Measurements from ENCODE around the gene SEBOX. TPM values are rescaled to one million over a fixed set of nuclear protein-coding genes. Genes with fewer than 3 reads are reported as not detected.

SEBOX gene
- total RNA-seq, 4 donors from 2014 or later, result not detected

- H3K4me3 ChIP-seq, result no peak overlapping the region
- peaks cover 16 to 19% of the 10 kb centered on the region in 2 donors for H3K4me1 ChIP-seq
- H3K27me3 ChIP-seq, result no peaks in the 10 kb centered on the region
- H3K27ac ChIP-seq, result no peak overlapping the region
- ATAC-seq, result no peak
- intact Hi-C loops (cut with DNase I; ENCODE audit: low total_unique reads) (no loop called here), in situ Hi-C loops (cut with MboI; ENCODE audit: low sequenced_read_pairs in 4 of 4) (no loop called here)
- H3K9me3 ChIP-seq, result no peaks in the 10 kb centered on the region
- H3K36me3 ChIP-seq, result no peaks in the 10 kb centered on the region
- no peak for TF ChIP-seq POLR2A (IDR thresholded peaks at IDR 0.05)
- TF ChIP-seq CTCF (IDR thresholded peaks at IDR 0.05 in 4 of 5, conservative IDR thresholded peaks at IDR 0.05 in 1 of 5), result no peak
- no peak for DNase-seq
These were observed 48.9 kb downstream of the SEBOX start for GRCh38 chr17:28315846-28316705.

GRCh38 chr17:28313841-28314240 lies 51.2 kb downstream of the SEBOX start:
- ATAC-seq (no peak), DNase-seq (no peak)
- in situ Hi-C loops (cut with MboI; ENCODE audit: low sequenced_read_pairs in 4 of 4) (no loop called here), intact Hi-C loops (cut with DNase I; ENCODE audit: low total_unique reads) (no loop called here)
- Histone ChIP-seq H3K36me3 (no peaks in the 10 kb centered on the region), H3K27me3 (no peaks in the 10 kb centered on the region), H3K4me1 (peaks cover 6 to 8% of the 10 kb centered on the region in 2 donors), H3K9me3 (no peaks in the 10 kb centered on the region), H3K4me3 (no peak overlapping the region), H3K27ac (no peak overlapping the region)
- TF ChIP-seq POLR2A (IDR thresholded peaks at IDR 0.05), result no peak
- no peak for TF ChIP-seq CTCF (IDR thresholded peaks at IDR 0.05 in 4 of 5, conservative IDR thresholded peaks at IDR 0.05 in 1 of 5)

Small RNAs within 50 kb of the gene (microRNA-seq; reads per million reads assigned to microRNA genes)
- gene MIR4723 (ENCODE audit: borderline replicate concordance in 2 of 2), result 0 to 0.85 reads per million in 2 donors

Other genes with a start within 250 kb of the SEBOX start
- gene TMEM97, start 46.0 kb downstream of the SEBOX start, total RNA-seq, result 1 to 10 TPM; 5.1 to 7.2 (median 6.6) TPM
- gene IFT20, start 29.7 kb downstream of the SEBOX start, total RNA-seq, result 10 to 100 TPM in 1 of 4 donors, 1 to 10 TPM in 3; 3.7 to 15.9 (median 4.9) TPM
- 10 to 100 TPM; 18.8 to 36.5 (median 25.5) TPM for gene TNFAIP1, start 29.4 kb downstream of the SEBOX start, total RNA-seq
- gene POLDIP2, start 7.7 kb downstream of the SEBOX start, total RNA-seq, result 100 to 1,000 TPM; 217 to 281 (median 237) TPM
- 10 to 100 TPM in 1 of 4 donors, 1 to 10 TPM in 1, not detected in 2; 3.8 to 11.5 TPM for gene VTN, start 5.1 kb upstream of the SEBOX start, total RNA-seq
- gene SARM1, start 6.5 kb upstream of the SEBOX start, total RNA-seq, result 1 to 10 TPM in 3 of 4 donors, under 1 TPM in 1; 0.78 to 1.9 (median 1.7) TPM
- gene SLC46A1, start 41.0 kb upstream of the SEBOX start, total RNA-seq, result 1 to 10 TPM; 1.9 to 3.5 (median 2.4) TPM
- gene SLC13A2, start 108.4 kb upstream of the SEBOX start, total RNA-seq, result under 1 TPM in 1 of 4 donors, not detected in 3; 0.34 TPM
- not detected for gene FOXN1, start 141.1 kb upstream of the SEBOX start, total RNA-seq
- 10 to 100 TPM in 1 of 4 donors, 1 to 10 TPM in 3; 3.1 to 10.2 (median 6.3) TPM for gene UNC119, start 187.4 kb upstream of the SEBOX start, total RNA-seq
- gene PIGS, start 206.3 kb upstream of the SEBOX start, total RNA-seq, result 10 to 100 TPM; 25.0 to 63.0 (median 50.0) TPM
- gene ALDOC, start 211.7 kb upstream of the SEBOX start, total RNA-seq, result 1 to 10 TPM in 3 of 4 donors, under 1 TPM in 1; 0.87 to 7.0 (median 3.3) TPM
- 1 to 10 TPM in 2 of 4 donors, under 1 TPM in 2; 0.41 to 1.5 (median 0.96) TPM for gene SPAG5, start 233.8 kb upstream of the SEBOX start, total RNA-seq
- gene RSKR, start 249.0 kb upstream of the SEBOX start, total RNA-seq, result 10 to 100 TPM in 1 of 4 donors, 1 to 10 TPM in 3; 1.8 to 10.1 (median 2.8) TPM

Data from gastrocnemius medialis (tissue), 4 donors.